ENCODE data around the gene RETREG3. TPM values are rescaled to one million over a fixed set of nuclear protein-coding genes. Genes with fewer than 3 reads are reported as not detected.

Gene RETREG3
- total and polyA plus RNA-seq, 9 of the 15 experiments (the other 6 are each of a cell fraction or from before 2014, with no cell fraction given) = 4.1 to 39.0 (median 16.9) TPM

GRCh38 chr17:42566215-42566882, 42.8 kb downstream of the RETREG3 start (continued):
- TF ChIP-seq HBP1 (CRISPR knock-in tag; IDR thresholded peaks at IDR 0.05) (peak; percentile 68; the same call in 1 of the 2 replicates), OTX1 (CRISPR knock-in tag; IDR thresholded peaks at IDR 0.05) (peak; percentile 83), HIVEP1 (CRISPR knock-in tag; IDR thresholded peaks at IDR 0.05) (0 out of 2 replicates have a peak, but pooled peaks have one; percentile 32), IFI16 (CRISPR knock-in tag; IDR thresholded peaks at IDR 0.05) (0 out of 2 replicates have a peak, but pooled peaks have one; percentile 34), PRMT5 (CRISPR knock-in tag; IDR thresholded peaks at IDR 0.05) (no peak), MLX (CRISPR knock-in tag; conservative IDR thresholded peaks at IDR 0.05) (0 out of 4 replicates have a peak, but pooled peaks of 1 of the 2 experiments have one; percentile 41), TFAM (CRISPR knock-in tag; conservative IDR thresholded peaks at IDR 0.05) (no peak), TSHZ1 (CRISPR knock-in tag; IDR thresholded peaks at IDR 0.05) (0 out of 2 replicates have a peak, but pooled peaks have one; percentile 28), CREBBP (IDR thresholded peaks at IDR 0.05; ENCODE audit: low read depth, low read length) (no peak), ZNF79 (CRISPR knock-in tag; IDR thresholded peaks at IDR 0.05; ENCODE audit: low read depth) (no peak), HOMEZ (CRISPR knock-in tag; IDR thresholded peaks at IDR 0.05) (peak; percentile 46; the same call in 1 of the 2 replicates), THRB (CRISPR knock-in tag; conservative IDR thresholded peaks at IDR 0.05) (0 out of 2 replicates have a peak, but pooled peaks have one; percentile 38), ADNP (tag; IDR thresholded peaks at IDR 0.05) (no peak)
